Measurements from ENCODE around the gene CAMK2G. TPM values are rescaled to one million over a fixed set of nuclear protein-coding genes. Genes with fewer than 3 reads are reported as not detected.
A peak's percentile ranks its signal among the peaks of the same experiment; 100 is the strongest.
"Not testable (repeated sequence)": the region's sequence is repeated elsewhere in the genome, so short reads cannot be mapped to it uniquely, and the experiment has no call there.

CAMK2G gene
- total RNA-seq, 1 donor from 2014 or later = 11.7 TPM

- no peak for DNase-seq (ENCODE audit: missing footprints)
- ATAC-seq = no peak
- intact Hi-C loops (cut with DNase I) = no loop called here
Observed at GRCh38 chr10:73808021-73808815, 66.1 kb downstream of the CAMK2G start.

- intact Hi-C loops (cut with DNase I) = no loop called here
- no peak for ATAC-seq
- no peak for DNase-seq (ENCODE audit: missing footprints)
Observed at GRCh38 chr10:73807471-73807870, 66.9 kb downstream of the CAMK2G start.

- no peak for ATAC-seq
- intact Hi-C loops (cut with DNase I) = no loop called here
Observed at GRCh38 chr10:73806176-73806950, 68.0 kb downstream of the CAMK2G start.

GRCh38 chr10:73803680-73804286 lies 70.6 kb downstream of the CAMK2G start:
- DNase-seq (ENCODE audit: missing footprints) (no peak), ATAC-seq (no peak)
- intact Hi-C loops (cut with DNase I) = no loop called here

More at GRCh38 chr10:73806176-73806950, 68.0 kb downstream of the CAMK2G start:
- DNase-seq (ENCODE audit: missing footprints) = no peak

- ATAC-seq = no peak
- DNase-seq (ENCODE audit: missing footprints) = no peak
- intact Hi-C loops (cut with DNase I) = no loop called here
Observed at GRCh38 chr10:73802276-73802991, 71.9 kb downstream of the CAMK2G start.

GRCh38 chr10:73801253-73801590 lies 73.1 kb downstream of the CAMK2G start:
- ATAC-seq = no peak
- DNase-seq (ENCODE audit: missing footprints) = no peak
- intact Hi-C loops (cut with DNase I) = no loop called here

- DNase-seq (ENCODE audit: missing footprints) (no peak), ATAC-seq (no peak)
- intact Hi-C loops (cut with DNase I) = no loop called here
Observed at GRCh38 chr10:73800560-73801252, 73.6 kb downstream of the CAMK2G start.

- DNase-seq (ENCODE audit: missing footprints) (no peak), ATAC-seq (no peak)
- intact Hi-C loops (cut with DNase I) = no loop called here
Observed at GRCh38 chr10:73799899-73800559, 74.3 kb downstream of the CAMK2G start.

- DNase-seq (ENCODE audit: missing footprints) = no peak
- intact Hi-C loops (cut with DNase I) = no loop called here
- peak; percentile 14 for ATAC-seq
Observed at GRCh38 chr10:73798927-73799560, 75.3 kb downstream of the CAMK2G start.

GRCh38 chr10:73798087-73798486 lies 76.3 kb downstream of the CAMK2G start:
- DNase-seq (ENCODE audit: missing footprints) = no peak
- no peak for ATAC-seq

GRCh38 chr10:73797324-73798025 lies 76.9 kb downstream of the CAMK2G start:
- ATAC-seq = no peak
- intact Hi-C loops (cut with DNase I) = no loop called here
- no peak for DNase-seq (ENCODE audit: missing footprints)

More at GRCh38 chr10:73798087-73798486, 76.3 kb downstream of the CAMK2G start:
- intact Hi-C loops (cut with DNase I) = no loop called here

GRCh38 chr10:73796766-73797165 lies 77.6 kb downstream of the CAMK2G start:
- no peak for DNase-seq (ENCODE audit: missing footprints)
- intact Hi-C loops (cut with DNase I) = no loop called here
- ATAC-seq = no peak

- ATAC-seq; intact Hi-C loops (cut with DNase I); DNase-seq (ENCODE audit: missing footprints): not testable (repeated sequence)
Observed at GRCh38 chr10:73796035-73796434, 78.3 kb downstream of the CAMK2G start.

GRCh38 chr10:73795491-73795890 lies 78.9 kb downstream of the CAMK2G start:
- peak; percentile 37 for DNase-seq (ENCODE audit: missing footprints)
- intact Hi-C loops (cut with DNase I); ATAC-seq: not testable (repeated sequence)

GRCh38 chr10:73793456-73793855 lies 80.9 kb downstream of the CAMK2G start:
- DNase-seq (ENCODE audit: missing footprints) (no peak), ATAC-seq (no peak)
- intact Hi-C loops (cut with DNase I) = no loop called here

GRCh38 chr10:73791871-73792400 lies 82.4 kb downstream of the CAMK2G start:
- ATAC-seq = no peak
- intact Hi-C loops (cut with DNase I) = no loop called here
- DNase-seq (ENCODE audit: missing footprints) = peak; percentile 62
